ENCODE data around the gene ACOT4. TPM values are rescaled to one million over a fixed set of nuclear protein-coding genes. Genes with fewer than 3 reads are reported as not detected.

ACOT4 gene
- total and polyA plus RNA-seq, 8 donors, result 0.59 to 1.9 (median 1.1) TPM; not detected in 1

GRCh38 chr14:73644531-73645247 is 53.0 kb downstream of the ACOT4 start, which contains the start of gene DNAL1:
DNAL1 (plus strand) TSS chr14:73644986; CDS start chr14:73645040, 54 bp downstream.
- Histone ChIP-seq H3K27me3 (no peaks in the 10 kb centered on the region), H3K36me3 (no peaks in the 10 kb centered on the region), H3K4me1 (peaks cover 0 to 9% (median 3%) of the 10 kb centered on the region in 3 donors), H3K4me3 (peak within 1 kb of the TSS; percentile 59 to 88 (median 73)), H3K27ac (peak within 1 kb of the TSS; percentile 35 to 86 (median 62)), H3K9me3 (no peaks in the 10 kb centered on the region)
- peak; percentile 90 to 98 (median 92) for DNase-seq
- ATAC-seq, result peak; percentile 99 to 100 (median 100)
- peak; percentile 87 for FAIRE-seq
- intact Hi-C loops (cut with DNase I), result no loop called here
- TF ChIP-seq CTCF (IDR thresholded peaks at IDR 0.05), result no peak
- 0% methylated on average over 43 of the region's 43 CpGs for WGBS, 2 donors

GRCh38 chr14:73645248-73645610 is 53.6 kb downstream of the ACOT4 start:
- peak overlapping the region in 1 of 4 donors; percentile 55 for H3K27ac ChIP-seq
- intact Hi-C loops (cut with DNase I), result no loop called here
- no peak for TF ChIP-seq CTCF (IDR thresholded peaks at IDR 0.05)
- H3K27me3 ChIP-seq, result no peaks in the 10 kb centered on the region
- ATAC-seq, result no peak
- peaks cover 0 to 9% (median 3%) of the 10 kb centered on the region in 3 donors for H3K4me1 ChIP-seq
- no peak for FAIRE-seq
- H3K4me3 ChIP-seq, result peak overlapping the region; percentile 59 to 88 (median 73)
- H3K36me3 ChIP-seq, result no peaks in the 10 kb centered on the region
- no peaks in the 10 kb centered on the region for H3K9me3 ChIP-seq
- 1 to 2% methylated on average over 7 of the region's 7 CpGs for WGBS, 2 donors
- DNase-seq, result no peak

Other genes starting within 250 kb of the ACOT4 start
- 10 to 100 TPM; 25.1 to 53.8 (median 33.6) TPM for gene NUMB, start 133.3 kb upstream of the ACOT4 start, total RNA-seq
- 10 to 100 TPM; 23.9 to 28.8 TPM for gene NUMB, start 133.3 kb upstream of the ACOT4 start, polyA plus RNA-seq
- 1 to 10 TPM; 4.3 to 8.0 (median 6.6) TPM for gene RIOX1, start 100.9 kb upstream of the ACOT4 start, total RNA-seq
- 1 to 10 TPM; 4.1 to 4.3 TPM for gene RIOX1, start 100.9 kb upstream of the ACOT4 start, polyA plus RNA-seq
- 1 to 10 TPM in 5 of 6 donors, under 1 TPM in 1; 0.69 to 2.8 (median 1.5) TPM for gene ACOT1, start 54.7 kb upstream of the ACOT4 start, total RNA-seq
- 1 to 10 TPM; 1.0 to 1.5 TPM for gene ACOT1, start 54.7 kb upstream of the ACOT4 start, polyA plus RNA-seq
- gene HEATR4, start 32.9 kb upstream of the ACOT4 start, total RNA-seq, result under 1 TPM in 5 of 6 donors, not detected in 1; 0.09 to 0.22 (median 0.14) TPM
- under 1 TPM; 0.05 to 0.65 TPM for gene HEATR4, start 32.9 kb upstream of the ACOT4 start, polyA plus RNA-seq
- gene ACOT2, start 22.7 kb upstream of the ACOT4 start, total RNA-seq, result 10 to 100 TPM in 3 of 6 donors, 1 to 10 TPM in 3; 4.4 to 11.6 (median 9.3) TPM
- 10 to 100 TPM in 1 of 2 donors, 1 to 10 TPM in 1; 9.3 to 12.8 TPM for gene ACOT2, start 22.7 kb upstream of the ACOT4 start, polyA plus RNA-seq
- not detected for gene ACOT6, start 20.6 kb downstream of the ACOT4 start, total RNA-seq
- not detected for gene ACOT6, start 20.6 kb downstream of the ACOT4 start, polyA plus RNA-seq
- 1 to 10 TPM; 4.7 to 9.2 (median 7.1) TPM for gene DNAL1, start 53.1 kb downstream of the ACOT4 start, total RNA-seq
- 1 to 10 TPM; 3.2 to 3.8 TPM for gene DNAL1, start 53.1 kb downstream of the ACOT4 start, polyA plus RNA-seq
- gene PNMA1, start 122.5 kb downstream of the ACOT4 start, total RNA-seq, result 10 to 100 TPM in 2 of 6 donors, 1 to 10 TPM in 4; 2.8 to 11.7 (median 6.5) TPM
- 10 to 100 TPM in 1 of 2 donors, 1 to 10 TPM in 1; 6.2 to 25.4 TPM for gene PNMA1, start 122.5 kb downstream of the ACOT4 start, polyA plus RNA-seq